Measurements from ENCODE around the gene MARCHF7.

The MARCHF7 gene

DNA sequence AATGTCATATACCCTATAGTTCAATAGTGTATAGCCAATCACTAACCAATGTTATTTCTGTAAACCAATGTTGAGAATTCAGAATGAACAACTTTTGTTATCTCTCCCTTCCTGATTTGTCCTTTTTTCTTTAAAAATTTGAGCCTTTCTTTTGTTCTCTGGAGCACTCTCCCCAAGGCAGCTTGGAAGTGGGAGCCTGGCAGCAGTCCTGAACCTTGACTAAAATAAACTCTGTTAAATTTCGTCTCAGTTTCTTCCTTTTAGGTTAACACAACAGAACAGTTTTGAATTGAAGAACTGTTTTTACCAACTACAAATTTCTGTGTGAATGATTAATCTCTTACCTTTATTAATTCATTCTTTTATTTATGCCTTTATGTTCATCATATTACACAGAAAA is 49.8 kb downstream of the MARCHF7 start:
- DNase-seq (ENCODE audit: low spot score): no peak

Data from pons (tissue), 1 donor.